PC-9 (cell line): ENCODE data around the gene SLC38A10. TPM values are rescaled to one million over a fixed set of nuclear protein-coding genes. Genes with fewer than 3 reads are reported as not detected.

ENCODE experiments used
- BruUV-seq: library from RNA; stranded (reverse); fragments of 400-500 nt; replicated peaks from 2 replicates; lab custom pipeline; 2021; lab: Mats Ljungman, UMichigan
- CTCF ChIA-PET: fragments of 300-600 bp; sonication (Branson Sonifier 250); formaldehyde crosslinking; loops from one replicate; lab custom pipeline; 2022; ENCODE audit warnings: antibody characterized with exemption; lab: Charles Lee
- POLR2A ChIA-PET: fragments of 300-600 bp; sonication (Branson Sonifier 250); formaldehyde crosslinking; loops from one replicate; lab custom pipeline; 2022; ENCODE audit warnings: antibody characterized with exemption; ENCODE audit not compliant: unreplicated experiment; lab: Charles Lee
- DNase-seq, 2 experiments: peaks; one replicate each; pipeline versions ENCODE4 v3.0.0 to v3.0.0-alpha.2; 2015 to 2022; ENCODE audit warnings: mixed read lengths in 1 of 2
- H2AFZ ChIP-seq: fragments of 200-600 bp; sonication (generic); 2 replicates; pipeline ENCODE4 v1.8.1; 2017; ENCODE audit warnings: antibody characterized with exemption
- H3F3A ChIP-seq: fragments of 200-600 bp; sonication (generic); 2 replicates; pipeline ENCODE4 v1.8.1; 2017; ENCODE audit warnings: antibody characterized with exemption, mild to moderate bottlenecking, low read depth; ENCODE audit not compliant: insufficient read depth
- H3K27ac ChIP-seq: fragments of 200-600 bp; sonication (generic); 2 replicates; pipeline ENCODE4 v1.6.1; 2016; ENCODE audit warnings: mixed run types
- H3K27me3 ChIP-seq: fragments of 200-600 bp; sonication (generic); 2 replicates; pipeline ENCODE4 v1.6.1; 2016; ENCODE audit warnings: low read depth, mixed run types; ENCODE audit not compliant: insufficient read depth
- H3K36me3 ChIP-seq: fragments of 200-600 bp; sonication (generic); 2 replicates; pipeline ENCODE4 v1.6.1; 2016; ENCODE audit warnings: low read depth, mixed run types
- H3K4me1 ChIP-seq: fragments of 200-600 bp; sonication (generic); replicated peaks from 2 replicates; pipeline ENCODE4 v1.6.1; 2016; ENCODE audit warnings: mixed run types; ENCODE audit not compliant: insufficient read depth
- H3K4me2 ChIP-seq: fragments of 200-600 bp; sonication (generic); 2 replicates; pipeline ENCODE4 v1.6.1; 2017; ENCODE audit warnings: mixed run types
- H3K4me3 ChIP-seq: fragments of 200-600 bp; sonication (generic); 2 replicates; pipeline ENCODE4 v1.6.1; 2016; ENCODE audit warnings: mixed run types
- H3K79me2 ChIP-seq: fragments of 200-600 bp; sonication (generic); 2 replicates; pipeline ENCODE4 v1.6.1; 2017; ENCODE audit warnings: low read depth, mixed run types
- H3K9me2 ChIP-seq: fragments of 200-600 bp; sonication (generic); 2 replicates; pipeline ENCODE4 v1.8.1; 2017; ENCODE audit warnings: mild to moderate bottlenecking; ENCODE audit not compliant: insufficient read depth
- H3K9me3 ChIP-seq: fragments of 200-600 bp; sonication (generic); 2 replicates; pipeline ENCODE4 v1.8.1; 2016; ENCODE audit warnings: low read depth; ENCODE audit not compliant: insufficient read depth
- H4K20me1 ChIP-seq: fragments of 200-600 bp; sonication (generic); 2 replicates; pipeline ENCODE4 v1.8.1; 2017; ENCODE audit not compliant: insufficient read depth
- EZH2 ChIP-seq: fragments of 200-600 bp; sonication (generic); IDR thresholded peaks from 2 replicates; pipeline ENCODE4 v1.8.0; 2017; ENCODE audit warnings: antibody characterized with exemption, low read depth
- intact Hi-C: fragments of 100-400 bp; cut with micrococcal nuclease; formaldehyde crosslinking; loops from one replicate; pipeline ENCODE4 v1.10.0; 2022; ENCODE audit not compliant: unreplicated experiment
- total RNA-seq: library from RNA; stranded (reverse); gene quantifications from 2 replicates; pipeline ENCODE4 v1.2.3, GENCODE V29; 2021
- TF ChIP-seq, protein P1 (sequence below): fragments of 200-600 bp; sonication (generic); conservative IDR thresholded peaks from 2 replicates; pipeline ENCODE4 v1.6.1; 2017; ENCODE audit warnings: mixed run types, antibody characterized with exemption, mild to moderate bottlenecking, moderate library complexity

SLC38A10 gene
- total RNA-seq, 1 experiment from 2014 or later, result 127 TPM

DNA sequence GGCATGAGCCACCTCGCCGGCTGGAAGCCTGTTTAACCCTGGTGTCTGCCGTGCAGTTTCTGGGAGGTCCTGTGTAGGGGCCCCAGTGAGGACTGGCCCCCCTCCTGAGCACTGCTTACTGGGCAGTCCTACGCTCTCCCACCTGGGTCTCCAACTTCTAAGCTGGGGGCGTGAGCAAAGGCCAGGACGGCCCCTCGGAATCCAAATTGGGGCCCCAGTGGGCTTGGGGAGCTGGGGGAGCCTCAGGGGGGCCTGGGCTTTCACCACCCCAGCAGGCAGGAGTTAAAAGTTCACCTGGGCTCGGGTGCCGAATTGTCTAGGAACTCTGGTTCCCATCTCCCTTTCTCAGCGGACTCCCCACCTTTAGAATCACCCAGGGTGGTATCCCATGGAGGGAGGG is 7.2 kb upstream of the SLC38A10 start:
- Histone ChIP-seq H3K4me2 (no peak overlapping the region), H3K36me3 (no peaks in the 10 kb centered on the region), H3K4me3 (no peak overlapping the region), H3K79me2 (no peaks in the 10 kb centered on the region), H3K9me3 (no peaks in the 10 kb centered on the region), H2AFZ (no peak overlapping the region), H3K27ac (no peak overlapping the region), H3K9me2 (no peaks in the 10 kb centered on the region), H3K27me3 (no peaks in the 10 kb centered on the region), H3F3A (0 out of 2 replicates have a peak, but pooled peaks cover 3% of the 10 kb centered on the region), H4K20me1 (no peaks in the 10 kb centered on the region), H3K4me1 (no peaks in the 10 kb centered on the region)
- ChIA-PET POLR2A (no interaction called here), CTCF (no interaction called here)
- intact Hi-C loops, result no loop called here
- TF ChIP-seq EZH2, result no peak
- TF ChIP-seq, protein P1, sequence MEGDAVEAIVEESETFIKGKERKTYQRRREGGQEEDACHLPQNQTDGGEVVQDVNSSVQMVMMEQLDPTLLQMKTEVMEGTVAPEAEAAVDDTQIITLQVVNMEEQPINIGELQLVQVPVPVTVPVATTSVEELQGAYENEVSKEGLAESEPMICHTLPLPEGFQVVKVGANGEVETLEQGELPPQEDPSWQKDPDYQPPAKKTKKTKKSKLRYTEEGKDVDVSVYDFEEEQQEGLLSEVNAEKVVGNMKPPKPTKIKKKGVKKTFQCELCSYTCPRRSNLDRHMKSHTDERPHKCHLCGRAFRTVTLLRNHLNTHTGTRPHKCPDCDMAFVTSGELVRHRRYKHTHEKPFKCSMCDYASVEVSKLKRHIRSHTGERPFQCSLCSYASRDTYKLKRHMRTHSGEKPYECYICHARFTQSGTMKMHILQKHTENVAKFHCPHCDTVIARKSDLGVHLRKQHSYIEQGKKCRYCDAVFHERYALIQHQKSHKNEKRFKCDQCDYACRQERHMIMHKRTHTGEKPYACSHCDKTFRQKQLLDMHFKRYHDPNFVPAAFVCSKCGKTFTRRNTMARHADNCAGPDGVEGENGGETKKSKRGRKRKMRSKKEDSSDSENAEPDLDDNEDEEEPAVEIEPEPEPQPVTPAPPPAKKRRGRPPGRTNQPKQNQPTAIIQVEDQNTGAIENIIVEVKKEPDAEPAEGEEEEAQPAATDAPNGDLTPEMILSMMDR, result no peak
- no TSS peak for BruUV-seq
- DNase-seq, result no peak

DNA sequence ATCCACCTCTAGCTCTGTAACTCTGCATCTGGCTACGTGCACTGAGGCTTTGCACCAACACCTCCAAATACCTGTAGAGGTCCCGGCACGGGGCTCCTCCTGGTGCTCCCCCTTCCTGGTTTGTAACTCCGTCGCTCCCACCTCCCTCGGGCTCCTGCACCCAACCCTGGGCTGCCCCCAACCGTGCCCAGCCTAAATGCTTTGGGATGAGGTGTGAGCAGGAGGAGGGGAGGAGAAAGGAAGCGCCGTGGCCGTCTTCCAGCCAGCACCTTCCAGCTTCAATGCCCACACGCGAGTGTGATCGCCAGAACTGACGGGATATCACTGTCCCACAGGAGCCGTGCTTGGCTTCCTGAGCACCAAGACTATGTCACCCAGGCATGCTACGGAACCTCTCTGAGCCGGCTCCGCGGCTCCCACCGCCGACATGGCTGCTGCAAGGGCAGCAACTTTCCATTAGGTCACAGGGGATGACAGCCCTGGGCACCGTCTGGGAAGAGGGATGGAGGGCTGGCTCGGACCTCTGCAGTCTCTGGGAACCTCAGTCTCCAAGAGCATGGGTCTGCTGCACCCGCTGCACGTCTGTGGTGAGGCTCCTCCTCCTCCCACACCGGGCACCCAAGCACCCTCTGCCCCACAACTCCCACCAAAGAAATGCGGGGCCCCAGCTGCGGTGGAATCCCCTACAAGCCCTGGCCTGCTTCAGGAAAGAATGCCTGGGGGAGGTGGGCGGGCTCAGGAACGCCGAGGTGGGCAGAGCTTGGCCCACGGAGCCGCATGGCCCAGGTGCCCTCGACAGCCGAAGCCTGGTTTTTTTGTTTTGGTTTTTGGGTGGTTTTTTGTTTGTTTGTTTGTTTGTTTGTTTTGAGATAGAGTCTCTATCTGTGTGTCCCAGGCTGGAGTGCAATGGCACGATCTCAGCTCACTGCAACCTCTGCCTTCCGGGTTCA is 6.4 kb upstream of the SLC38A10 start:
- Histone ChIP-seq H3K9me3 (no peaks in the 10 kb centered on the region), H3K27ac (no peak overlapping the region), H3K4me2 (no peak overlapping the region), H3K36me3 (no peaks in the 10 kb centered on the region), H3K4me1 (0 out of 2 replicates have a peak, but pooled peaks cover 1% of the 10 kb centered on the region), H3K79me2 (no peaks in the 10 kb centered on the region), H3K27me3 (no peaks in the 10 kb centered on the region), H4K20me1 (no peaks in the 10 kb centered on the region), H3F3A (0 out of 2 replicates have a peak, but pooled peaks cover 3% of the 10 kb centered on the region), H2AFZ (no peak overlapping the region), H3K9me2 (no peaks in the 10 kb centered on the region), H3K4me3 (no peak overlapping the region)
- BruUV-seq, result no TSS peak
- intact Hi-C loops, result no loop called here
- no peak for DNase-seq
- POLR2A ChIA-PET, result no interaction called here
- TF ChIP-seq, protein P1, result no peak
- TF ChIP-seq EZH2, result no peak
- CTCF ChIA-PET, result no interaction called here

DNA sequence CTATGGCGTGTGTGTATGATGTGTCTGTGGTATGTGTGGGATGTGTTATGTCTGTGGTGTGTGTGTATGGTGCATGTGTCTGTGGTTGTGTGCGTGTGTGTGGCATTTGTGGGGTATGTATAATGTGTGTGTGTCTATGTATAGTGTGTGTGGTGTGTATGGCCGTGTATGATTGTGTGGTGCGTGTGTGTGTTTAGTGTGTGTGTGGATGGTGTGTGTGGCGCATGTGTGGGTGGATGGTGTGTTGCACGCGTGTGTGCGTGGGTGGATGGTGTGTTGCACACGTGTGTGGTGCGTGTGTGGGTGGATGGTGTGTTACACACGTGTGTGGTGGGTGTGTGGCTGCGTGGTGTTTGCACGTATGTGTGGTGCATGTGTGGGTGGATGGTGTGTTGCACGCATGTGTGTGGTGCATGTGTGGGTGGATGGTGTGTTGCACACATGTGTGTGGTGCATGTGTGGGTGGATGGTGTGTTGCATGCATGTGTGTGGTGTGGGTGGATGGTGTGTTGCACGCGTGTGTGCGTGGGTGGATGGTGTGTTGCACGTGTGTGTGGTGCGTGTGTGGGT is 5.6 kb upstream of the SLC38A10 start:
- no TSS peak for BruUV-seq
- POLR2A ChIA-PET, result no interaction called here

More for the DNA sequence above, 5.6 kb upstream of the SLC38A10 start:
- H3K79me2 ChIP-seq, result 0 out of 2 replicates have a peak, but pooled peaks cover under 1% of the 10 kb centered on the region
- intact Hi-C loops, result no loop called here
- H3K36me3 ChIP-seq, result no peaks in the 10 kb centered on the region
- TF ChIP-seq, protein P1, result no peak
- TF ChIP-seq EZH2, result no peak
- H3K27me3 ChIP-seq, result no peaks in the 10 kb centered on the region
- H4K20me1 ChIP-seq, result no peaks in the 10 kb centered on the region
- no peaks in the 10 kb centered on the region for H3K9me2 ChIP-seq
- CTCF ChIA-PET, result no interaction called here
- H3K27ac ChIP-seq, result no peak overlapping the region
- DNase-seq, result no peak
- H3F3A ChIP-seq, result peaks cover 6% of the 10 kb centered on the region; the same call in 1 of the 2 replicates
- no peaks in the 10 kb centered on the region for H3K9me3 ChIP-seq
- no peak overlapping the region for H3K4me3 ChIP-seq
- H3K4me2 ChIP-seq, result no peak overlapping the region
- H3K4me1 ChIP-seq, result 0 out of 2 replicates have a peak, but pooled peaks cover 4% of the 10 kb centered on the region
- H2AFZ ChIP-seq, result no peak overlapping the region
